ENCODE results near the gene LY6G6D. TPM values are rescaled to one million over a fixed set of nuclear protein-coding genes. Genes with fewer than 3 reads are reported as not detected.

The LY6G6D gene
- total and polyA plus RNA-seq, 2 of the 13 experiments (the other 11 are each of a cell fraction or from before 2014, with no cell fraction given) = not detected

DNA sequence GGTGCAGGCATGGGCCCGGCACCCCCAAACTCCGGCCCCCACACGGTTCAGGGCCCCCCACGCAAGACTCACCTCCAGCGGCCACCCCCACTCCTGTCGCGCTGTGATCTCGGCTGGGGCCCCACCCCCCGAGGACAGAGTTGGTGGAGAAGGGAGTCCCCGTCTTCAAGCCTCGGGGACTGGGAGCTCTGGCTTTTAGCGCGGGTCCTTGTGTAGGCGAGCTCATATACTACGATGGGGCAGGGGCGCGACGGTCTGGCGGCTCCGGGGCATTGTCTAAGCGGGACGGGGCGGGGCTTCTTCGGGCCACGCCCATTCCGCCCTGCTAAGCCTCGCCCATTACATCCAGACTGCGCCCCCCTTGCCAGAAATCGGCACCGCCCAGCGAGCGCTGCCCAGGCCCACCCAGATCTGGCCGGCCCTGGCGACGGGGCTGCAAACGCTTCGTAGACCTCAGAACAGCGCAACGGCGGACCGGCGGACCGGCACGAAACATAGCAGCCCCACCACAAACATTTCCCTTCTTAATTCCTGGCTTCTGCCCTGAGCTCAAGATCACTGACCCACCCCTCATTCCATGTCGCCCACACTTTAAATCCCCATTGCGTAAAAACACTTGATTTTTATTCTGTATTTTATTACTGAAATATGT, 15.0 kb downstream of the LY6G6D start (continued):
- TF ChIP-seq, protein P1, sequence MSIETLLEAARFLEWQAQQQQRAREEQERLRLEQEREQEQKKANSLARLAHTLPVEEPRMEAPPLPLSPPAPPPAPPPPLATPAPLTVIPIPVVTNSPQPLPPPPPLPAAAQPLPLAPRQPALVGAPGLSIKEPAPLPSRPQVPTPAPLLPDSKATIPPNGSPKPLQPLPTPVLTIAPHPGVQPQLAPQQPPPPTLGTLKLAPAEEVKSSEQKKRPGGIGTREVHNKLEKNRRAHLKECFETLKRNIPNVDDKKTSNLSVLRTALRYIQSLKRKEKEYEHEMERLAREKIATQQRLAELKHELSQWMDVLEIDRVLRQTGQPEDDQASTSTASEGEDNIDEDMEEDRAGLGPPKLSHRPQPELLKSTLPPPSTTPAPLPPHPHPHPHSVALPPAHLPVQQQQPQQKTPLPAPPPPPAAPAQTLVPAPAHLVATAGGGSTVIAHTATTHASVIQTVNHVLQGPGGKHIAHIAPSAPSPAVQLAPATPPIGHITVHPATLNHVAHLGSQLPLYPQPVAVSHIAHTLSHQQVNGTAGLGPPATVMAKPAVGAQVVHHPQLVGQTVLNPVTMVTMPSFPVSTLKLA (IDR thresholded peaks at IDR 0.05) = no peak
- TF ChIP-seq ZNF790 (CRISPR knock-in tag; IDR thresholded peaks at IDR 0.05; ENCODE audit: borderline replicate concordance) (no peak), ZNF549 (CRISPR knock-in tag; IDR thresholded peaks at IDR 0.05) (0 out of 2 replicates have a peak, but pooled peaks have one; percentile 17), SMAD1 (CRISPR knock-in tag; IDR thresholded peaks at IDR 0.05; ENCODE audit: borderline replicate concordance, low read depth) (peak; percentile 26; the same call in 1 of the 2 replicates), TMF1 (CRISPR knock-in tag; IDR thresholded peaks at IDR 0.05; ENCODE audit: low read depth) (no peak; the same call in 1 of the 2 replicates), ZNF264 (CRISPR knock-in tag; IDR thresholded peaks at IDR 0.05) (no peak; the same call in 1 of the 2 replicates), ZFP36L2 (CRISPR knock-in tag; IDR thresholded peaks at IDR 0.05) (0 out of 2 replicates have a peak, but pooled peaks have one; percentile 38), XRCC5 (optimal IDR thresholded peaks at IDR 0.05; ENCODE audit: low read length) (no peak), ZNF746 (CRISPR knock-in tag; IDR thresholded peaks at IDR 0.05) (no peak), MTF1 (CRISPR knock-in tag; IDR thresholded peaks at IDR 0.05) (no peak), RBFOX2 (IDR thresholded peaks at IDR 0.05; ENCODE audit: low read depth, low read length) (peak; percentile 99), CBX5 (CRISPR knock-in tag; IDR thresholded peaks at IDR 0.05; ENCODE audit: borderline replicate concordance) (no peak)
- TF ChIP-seq, protein P2, sequence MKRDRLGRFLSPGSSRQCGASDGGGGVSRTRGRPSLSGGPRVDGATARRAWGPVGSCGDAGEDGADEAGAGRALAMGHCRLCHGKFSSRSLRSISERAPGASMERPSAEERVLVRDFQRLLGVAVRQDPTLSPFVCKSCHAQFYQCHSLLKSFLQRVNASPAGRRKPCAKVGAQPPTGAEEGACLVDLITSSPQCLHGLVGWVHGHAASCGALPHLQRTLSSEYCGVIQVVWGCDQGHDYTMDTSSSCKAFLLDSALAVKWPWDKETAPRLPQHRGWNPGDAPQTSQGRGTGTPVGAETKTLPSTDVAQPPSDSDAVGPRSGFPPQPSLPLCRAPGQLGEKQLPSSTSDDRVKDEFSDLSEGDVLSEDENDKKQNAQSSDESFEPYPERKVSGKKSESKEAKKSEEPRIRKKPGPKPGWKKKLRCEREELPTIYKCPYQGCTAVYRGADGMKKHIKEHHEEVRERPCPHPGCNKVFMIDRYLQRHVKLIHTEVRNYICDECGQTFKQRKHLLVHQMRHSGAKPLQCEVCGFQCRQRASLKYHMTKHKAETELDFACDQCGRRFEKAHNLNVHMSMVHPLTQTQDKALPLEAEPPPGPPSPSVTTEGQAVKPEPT (CRISPR knock-in tag; IDR thresholded peaks at IDR 0.05; ENCODE audit: low read depth) = 0 out of 2 replicates have a peak, but pooled peaks have one; percentile 38
- TF ChIP-seq, protein P3, sequence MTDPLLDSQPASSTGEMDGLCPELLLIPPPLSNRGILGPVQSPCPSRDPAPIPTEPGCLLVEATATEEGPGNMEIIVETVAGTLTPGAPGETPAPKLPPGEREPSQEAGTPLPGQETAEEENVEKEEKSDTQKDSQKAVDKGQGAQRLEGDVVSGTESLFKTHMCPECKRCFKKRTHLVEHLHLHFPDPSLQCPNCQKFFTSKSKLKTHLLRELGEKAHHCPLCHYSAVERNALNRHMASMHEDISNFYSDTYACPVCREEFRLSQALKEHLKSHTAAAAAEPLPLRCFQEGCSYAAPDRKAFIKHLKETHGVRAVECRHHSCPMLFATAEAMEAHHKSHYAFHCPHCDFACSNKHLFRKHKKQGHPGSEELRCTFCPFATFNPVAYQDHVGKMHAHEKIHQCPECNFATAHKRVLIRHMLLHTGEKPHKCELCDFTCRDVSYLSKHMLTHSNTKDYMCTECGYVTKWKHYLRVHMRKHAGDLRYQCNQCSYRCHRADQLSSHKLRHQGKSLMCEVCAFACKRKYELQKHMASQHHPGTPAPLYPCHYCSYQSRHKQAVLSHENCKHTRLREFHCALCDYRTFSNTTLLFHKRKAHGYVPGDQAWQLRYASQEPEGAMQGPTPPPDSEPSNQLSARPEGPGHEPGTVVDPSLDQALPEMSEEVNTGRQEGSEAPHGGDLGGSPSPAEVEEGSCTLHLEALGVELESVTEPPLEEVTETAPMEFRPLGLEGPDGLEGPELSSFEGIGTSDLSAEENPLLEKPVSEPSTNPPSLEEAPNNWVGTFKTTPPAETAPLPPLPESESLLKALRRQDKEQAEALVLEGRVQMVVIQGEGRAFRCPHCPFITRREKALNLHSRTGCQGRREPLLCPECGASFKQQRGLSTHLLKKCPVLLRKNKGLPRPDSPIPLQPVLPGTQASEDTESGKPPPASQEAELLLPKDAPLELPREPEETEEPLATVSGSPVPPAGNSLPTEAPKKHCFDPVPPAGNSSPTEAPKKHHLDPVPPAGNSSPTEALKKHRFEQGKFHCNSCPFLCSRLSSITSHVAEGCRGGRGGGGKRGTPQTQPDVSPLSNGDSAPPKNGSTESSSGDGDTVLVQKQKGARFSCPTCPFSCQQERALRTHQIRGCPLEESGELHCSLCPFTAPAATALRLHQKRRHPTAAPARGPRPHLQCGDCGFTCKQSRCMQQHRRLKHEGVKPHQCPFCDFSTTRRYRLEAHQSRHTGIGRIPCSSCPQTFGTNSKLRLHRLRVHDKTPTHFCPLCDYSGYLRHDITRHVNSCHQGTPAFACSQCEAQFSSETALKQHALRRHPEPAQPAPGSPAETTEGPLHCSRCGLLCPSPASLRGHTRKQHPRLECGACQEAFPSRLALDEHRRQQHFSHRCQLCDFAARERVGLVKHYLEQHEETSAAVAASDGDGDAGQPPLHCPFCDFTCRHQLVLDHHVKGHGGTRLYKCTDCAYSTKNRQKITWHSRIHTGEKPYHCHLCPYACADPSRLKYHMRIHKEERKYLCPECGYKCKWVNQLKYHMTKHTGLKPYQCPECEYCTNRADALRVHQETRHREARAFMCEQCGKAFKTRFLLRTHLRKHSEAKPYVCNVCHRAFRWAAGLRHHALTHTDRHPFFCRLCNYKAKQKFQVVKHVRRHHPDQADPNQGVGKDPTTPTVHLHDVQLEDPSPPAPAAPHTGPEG (CRISPR knock-in tag; IDR thresholded peaks at IDR 0.05) = no peak
- TF ChIP-seq, protein P4, sequence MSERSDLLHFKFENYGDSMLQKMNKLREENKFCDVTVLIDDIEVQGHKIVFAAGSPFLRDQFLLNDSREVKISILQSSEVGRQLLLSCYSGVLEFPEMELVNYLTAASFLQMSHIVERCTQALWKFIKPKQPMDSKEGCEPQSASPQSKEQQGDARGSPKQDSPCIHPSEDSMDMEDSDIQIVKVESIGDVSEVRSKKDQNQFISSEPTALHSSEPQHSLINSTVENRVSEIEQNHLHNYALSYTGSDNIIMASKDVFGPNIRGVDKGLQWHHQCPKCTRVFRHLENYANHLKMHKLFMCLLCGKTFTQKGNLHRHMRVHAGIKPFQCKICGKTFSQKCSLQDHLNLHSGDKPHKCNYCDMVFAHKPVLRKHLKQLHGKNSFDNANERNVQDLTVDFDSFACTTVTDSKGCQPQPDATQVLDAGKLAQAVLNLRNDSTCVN (CRISPR knock-in tag; IDR thresholded peaks at IDR 0.05; ENCODE audit: borderline replicate concordance) = 0 out of 2 replicates have a peak, but pooled peaks have one; percentile 5
- TF ChIP-seq, protein P5, sequence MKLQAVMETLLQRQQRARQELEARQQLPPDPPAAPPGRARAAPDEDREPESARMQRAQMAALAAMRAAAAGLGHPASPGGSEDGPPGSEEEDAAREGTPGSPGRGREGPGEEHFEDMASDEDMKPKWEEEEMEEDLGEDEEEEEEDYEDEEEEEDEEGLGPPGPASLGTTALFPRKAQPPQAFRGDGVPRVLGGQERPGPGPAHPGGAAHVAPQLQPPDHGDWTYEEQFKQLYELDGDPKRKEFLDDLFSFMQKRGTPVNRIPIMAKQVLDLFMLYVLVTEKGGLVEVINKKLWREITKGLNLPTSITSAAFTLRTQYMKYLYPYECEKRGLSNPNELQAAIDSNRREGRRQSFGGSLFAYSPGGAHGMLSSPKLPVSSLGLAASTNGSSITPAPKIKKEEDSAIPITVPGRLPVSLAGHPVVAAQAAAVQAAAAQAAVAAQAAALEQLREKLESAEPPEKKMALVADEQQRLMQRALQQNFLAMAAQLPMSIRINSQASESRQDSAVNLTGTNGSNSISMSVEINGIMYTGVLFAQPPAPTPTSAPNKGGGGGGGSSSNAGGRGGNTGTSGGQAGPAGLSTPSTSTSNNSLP (IDR thresholded peaks at IDR 0.05; ENCODE audit: low read depth, low read length) = no peak

Measured in HepG2 (cell line).